HEK293T (cell line): Measurements from ENCODE around the gene SPOPL.

ENCODE experiments used
- BHLHE40 ChIP-seq: fragments of 450-650 bp; IDR thresholded peaks from 2 replicates; pipeline ENCODE4 v1.6.1; 2016; ENCODE audit warnings: mild to moderate bottlenecking, moderate library complexity, borderline replicate concordance
- CTBP1 ChIP-seq: fragments of 450-650 bp; IDR thresholded peaks from 2 replicates; pipeline ENCODE4 v1.6.1; 2016; ENCODE audit warnings: borderline replicate concordance
- ELF4 ChIP-seq: fragments of 450-650 bp; IDR thresholded peaks from 2 replicates; pipeline ENCODE4 v1.6.1; 2017; ENCODE audit warnings: antibody characterized with exemption
- FOXA1 ChIP-seq: fragments of 450-650 bp; IDR thresholded peaks from 2 replicates; pipeline ENCODE4 v1.6.1; 2016; ENCODE audit warnings: mild to moderate bottlenecking
- FOXK2 ChIP-seq: fragments of 450-650 bp; IDR thresholded peaks from 2 replicates; pipeline ENCODE4 v1.6.1; 2016; ENCODE audit warnings: mild to moderate bottlenecking
- FOXM1 ChIP-seq: fragments of 450-650 bp; IDR thresholded peaks from 2 replicates; pipeline ENCODE4 v1.6.1; 2017; ENCODE audit warnings: mild to moderate bottlenecking, borderline replicate concordance
- NFRKB ChIP-seq: fragments of 450-650 bp; IDR thresholded peaks from 2 replicates; pipeline ENCODE4 v1.6.1; 2016; ENCODE audit warnings: mild to moderate bottlenecking, moderate library complexity
- TARDBP ChIP-seq: fragments of 450-650 bp; IDR thresholded peaks from 2 replicates; pipeline ENCODE4 v1.6.1; 2016

- TF ChIP-seq ELF4 (no peak), FOXM1 (no peak), CTBP1 (no peak), FOXK2 (no peak), NFRKB (no peak), TARDBP (no peak), FOXA1 (no peak), BHLHE40 (no peak)
Observed at GRCh38 chr2:138564586-138565229, 63.1 kb downstream of the SPOPL start.
